Measurements from ENCODE around the gene GABRG1.

GABRG1 gene

DNA sequence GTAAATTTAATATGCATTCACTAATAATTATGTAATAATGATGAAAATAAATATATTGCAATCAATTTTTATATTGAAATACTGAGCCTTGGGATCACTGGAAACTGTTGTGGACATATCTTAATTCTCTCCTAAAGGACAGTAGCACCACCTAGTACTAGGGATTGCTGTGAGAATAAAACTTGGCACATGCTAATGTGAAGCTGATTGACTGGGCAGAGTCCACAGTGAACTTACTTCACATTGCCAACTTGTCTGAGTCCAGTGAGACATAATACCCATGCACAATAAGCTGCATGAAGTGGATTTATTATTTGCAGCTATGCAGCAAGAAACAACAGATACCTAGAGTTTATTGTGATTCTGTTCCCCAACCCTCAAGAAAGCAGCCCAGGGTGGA, 131.1 kb downstream of the GABRG1 start:
- no peaks in the 10 kb centered on the region for H3K27me3 ChIP-seq (ENCODE audit: control insufficient read depth, insufficient read depth, low read length, poor library complexity, severe bottlenecking)
- no peaks in the 10 kb centered on the region for H3K9me3 ChIP-seq (ENCODE audit: control insufficient read depth, low read length)
- no peaks in the 10 kb centered on the region for H3K36me3 ChIP-seq (ENCODE audit: control insufficient read depth, insufficient read depth, low read length)
- H3K4me3 ChIP-seq (ENCODE audit: insufficient read depth, low read depth, low read length): no peak overlapping the region
- H3K4me1 ChIP-seq (ENCODE audit: control insufficient read depth, insufficient read depth, low read length): no peaks in the 10 kb centered on the region
- no peak overlapping the region for H3K27ac ChIP-seq (ENCODE audit: insufficient read depth, low read depth, low read length, poor library complexity, severe bottlenecking)

DNA sequence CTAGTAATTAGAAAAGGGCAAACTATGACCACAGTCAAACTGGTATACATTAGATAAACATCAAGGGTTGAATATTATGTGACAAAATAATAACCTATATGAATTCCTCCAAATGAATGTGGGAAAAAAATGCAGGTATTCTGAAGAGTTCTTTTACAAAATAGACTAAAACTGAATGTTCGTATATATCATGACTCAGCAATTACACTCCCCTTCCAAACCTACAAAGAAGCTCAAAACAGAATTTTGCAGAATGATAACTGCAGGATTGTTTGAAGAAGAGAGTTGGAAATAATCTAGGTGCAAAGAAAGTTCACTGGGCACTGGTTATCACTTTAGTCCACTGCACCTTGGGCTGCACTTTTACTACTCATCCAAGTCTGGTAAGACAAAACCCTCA, 134.1 kb downstream of the GABRG1 start:
- H3K27ac ChIP-seq (ENCODE audit: insufficient read depth, low read depth, low read length, poor library complexity, severe bottlenecking): no peak overlapping the region
- H3K36me3 ChIP-seq (ENCODE audit: control insufficient read depth, insufficient read depth, low read length): no peaks in the 10 kb centered on the region
- H3K27me3 ChIP-seq (ENCODE audit: control insufficient read depth, insufficient read depth, low read length, poor library complexity, severe bottlenecking): no peaks in the 10 kb centered on the region
- no peaks in the 10 kb centered on the region for H3K9me3 ChIP-seq (ENCODE audit: control insufficient read depth, low read length)
- H3K4me1 ChIP-seq (ENCODE audit: control insufficient read depth, insufficient read depth, low read length): no peaks in the 10 kb centered on the region
- no CpG with 5 or more reads among the region's 1 CpG for WGBS, 2 experiments
- no peak overlapping the region for H3K4me3 ChIP-seq (ENCODE audit: insufficient read depth, low read depth, low read length)

DNA sequence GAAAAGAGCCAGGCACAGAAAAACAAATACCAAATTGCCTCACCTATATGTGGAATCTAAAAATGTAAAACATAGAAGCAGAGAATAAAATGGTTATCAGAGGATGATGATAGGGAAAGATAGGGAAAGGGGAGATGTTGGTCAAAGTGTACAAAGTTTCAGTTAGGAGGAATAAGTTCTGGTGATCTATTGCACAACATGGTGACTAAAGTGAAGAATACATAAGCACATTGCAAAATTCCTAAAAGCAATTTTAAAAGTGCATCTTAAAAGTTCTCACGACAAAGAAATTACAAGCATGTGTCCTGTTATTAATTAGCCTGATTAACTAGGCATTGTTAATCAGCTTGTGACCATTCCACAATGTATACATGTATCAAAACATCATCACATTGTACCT, 136.0 kb downstream of the GABRG1 start:
- H3K27ac ChIP-seq (ENCODE audit: insufficient read depth, low read depth, low read length, poor library complexity, severe bottlenecking): no peak overlapping the region
- 95 to 100% methylated on average over 1 of the region's 1 CpG for WGBS, 2 experiments
- H3K4me1 ChIP-seq (ENCODE audit: control insufficient read depth, insufficient read depth, low read length): no peaks in the 10 kb centered on the region
- no peaks in the 10 kb centered on the region for H3K27me3 ChIP-seq (ENCODE audit: control insufficient read depth, insufficient read depth, low read length, poor library complexity, severe bottlenecking)
- H3K4me3 ChIP-seq (ENCODE audit: insufficient read depth, low read depth, low read length): no peak overlapping the region
- no peaks in the 10 kb centered on the region for H3K9me3 ChIP-seq (ENCODE audit: control insufficient read depth, low read length)
- no peaks in the 10 kb centered on the region for H3K36me3 ChIP-seq (ENCODE audit: control insufficient read depth, insufficient read depth, low read length)
